Transverse colon (tissue), 4 donors: Measurements from ENCODE around the gene LAMA5. TPM values are rescaled to one million over a fixed set of nuclear protein-coding genes. Genes with fewer than 3 reads are reported as not detected.

Experiments used
- DNase-seq: peaks from one replicate; pipeline ENCODE4 v3.0.0-alpha.2; 2019
- H3K27ac ChIP-seq, 4 donors: fragments of 200-600 bp; sonication (generic); 2 replicates each; pipeline ENCODE4 v1.5.1; 2016 to 2018; ENCODE audit warnings: inconsistent platforms in 4 of 4
- H3K27me3 ChIP-seq: fragments of 200-600 bp; sonication (generic); 2 replicates; pipeline ENCODE4 v1.5.1; 2017; ENCODE audit warnings: inconsistent platforms
- H3K36me3 ChIP-seq, 4 donors: fragments of 200-600 bp; sonication (generic); 2 replicates each; pipeline ENCODE4 v1.5.1; 2017 to 2019; ENCODE audit warnings: inconsistent platforms in 4 of 4
- H3K4me1 ChIP-seq, 4 donors: fragments of 200-600 bp; sonication (generic); 2 replicates each; pipeline ENCODE4 v1.5.1; 2017 to 2020; ENCODE audit warnings: inconsistent platforms in 4 of 4
- H3K4me3 ChIP-seq, 4 donors: fragments of 200-600 bp; sonication (generic); 1 replicate in 1 of 4; 2 replicates in 3 of 4; pipeline versions ENCODE4 v1.5.1 to v1.6.1; 2017 to 2019; ENCODE audit warnings: inconsistent platforms in 4 of 4
- H3K9me3 ChIP-seq, 2 donors: fragments of 200-600 bp; sonication (generic); 2 replicates each; pipeline ENCODE4 v1.5.1; 2017 to 2019; ENCODE audit warnings: inconsistent platforms in 2 of 2
- EP300 ChIP-seq: sonication (generic); formaldehyde crosslinking; IDR thresholded peaks from one replicate; pipeline ENCODE4 v1.6.1; 2017; ENCODE audit warnings: antibody characterized with exemption, low read depth
- POLR2A ChIP-seq: fragments of 450-650 bp; IDR thresholded peaks from one replicate; pipeline ENCODE4 v1.6.1; 2016; ENCODE audit warnings: antibody characterized with exemption, mild to moderate bottlenecking, moderate library complexity
- POLR2AphosphoS5 ChIP-seq, 3 donors: sonication (generic); formaldehyde crosslinking; IDR thresholded peaks; one replicate each; pipeline ENCODE4 v1.6.1; 2016; ENCODE audit warnings: antibody characterized with exemption in 3 of 3
- WGBS, 2 donors: methylation state at CpG; one replicate each; pipeline ENCODE4 v1.1.5; 2018; ENCODE audit warnings: low coverage in 1 of 2; 5-methylcytosine and 5-hydroxymethylcytosine counted together
- in situ Hi-C, 4 donors: fragments of 200-750 bp; cut with MboI; loops; one replicate each; pipeline versions ENCODE4 v1.15.0 to v1.15.1; 2017; ENCODE audit warnings: low sequenced_read_pairs in 3 of 4, low pct_ligation_motif_present in 1 of 4, low pct_unique_long_range_greater_than_20kb in 1 of 4
- intact Hi-C: fragments of 100-400 bp; cut with DNase I; formaldehyde crosslinking; loops from one replicate; pipeline ENCODE4 v1.15.1; 2023; ENCODE audit warnings: low total_unique reads
- total RNA-seq, 4 donors: library from RNA; depleted of rRNA; stranded (reverse); fragments of >200 nt; gene quantifications; one replicate each; pipeline ENCODE4 v1.1.0, GENCODE V29; 2016
- TF ChIP-seq, protein P1 (sequence below), 5 experiments: fragments of 200-600 bp in 3 of 5; fragments of 450-650 bp in 2 of 5; sonication (generic) in 3 of 5; IDR thresholded peaks; 1 replicate in 2 of 5; 2 replicates in 3 of 5; pipeline ENCODE4 v1.5.1; 2016 to 2017; ENCODE audit warnings: antibody characterized with exemption in 5 of 5, inconsistent platforms in 3 of 5, mild to moderate bottlenecking in 2 of 5, moderate library complexity in 1 of 5

The LAMA5 gene
- total RNA-seq, 4 donors from 2014 or later, result 33.2 to 269 (median 91.3) TPM

- Histone ChIP-seq H3K4me3 (peak overlapping the region in 1 of 4 donors; percentile 8), H3K4me1 (peaks cover 57 to 82% (median 63%) of the 10 kb centered on the region in 4 donors), H3K27me3 (no peaks in the 10 kb centered on the region), H3K27ac (peak overlapping the region; percentile 81 to 88 (median 84)), H3K36me3 (no peaks in the 10 kb centered on the region), H3K9me3 (no peaks in the 10 kb centered on the region)
- TF ChIP-seq POLR2AphosphoS5 (IDR thresholded peaks at IDR 0.05) (no peak), EP300 (no peak), POLR2A (no peak)
- TF ChIP-seq, protein P1, sequence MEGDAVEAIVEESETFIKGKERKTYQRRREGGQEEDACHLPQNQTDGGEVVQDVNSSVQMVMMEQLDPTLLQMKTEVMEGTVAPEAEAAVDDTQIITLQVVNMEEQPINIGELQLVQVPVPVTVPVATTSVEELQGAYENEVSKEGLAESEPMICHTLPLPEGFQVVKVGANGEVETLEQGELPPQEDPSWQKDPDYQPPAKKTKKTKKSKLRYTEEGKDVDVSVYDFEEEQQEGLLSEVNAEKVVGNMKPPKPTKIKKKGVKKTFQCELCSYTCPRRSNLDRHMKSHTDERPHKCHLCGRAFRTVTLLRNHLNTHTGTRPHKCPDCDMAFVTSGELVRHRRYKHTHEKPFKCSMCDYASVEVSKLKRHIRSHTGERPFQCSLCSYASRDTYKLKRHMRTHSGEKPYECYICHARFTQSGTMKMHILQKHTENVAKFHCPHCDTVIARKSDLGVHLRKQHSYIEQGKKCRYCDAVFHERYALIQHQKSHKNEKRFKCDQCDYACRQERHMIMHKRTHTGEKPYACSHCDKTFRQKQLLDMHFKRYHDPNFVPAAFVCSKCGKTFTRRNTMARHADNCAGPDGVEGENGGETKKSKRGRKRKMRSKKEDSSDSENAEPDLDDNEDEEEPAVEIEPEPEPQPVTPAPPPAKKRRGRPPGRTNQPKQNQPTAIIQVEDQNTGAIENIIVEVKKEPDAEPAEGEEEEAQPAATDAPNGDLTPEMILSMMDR (IDR thresholded peaks at IDR 0.05), result no peak
- 60 to 62% methylated on average over 2 to 14 of the region's 17 CpGs for WGBS, 2 donors
- DNase-seq, result no peak
- in situ Hi-C loops (no loop called here), intact Hi-C loops (no loop called here)
Observed at GRCh38 chr20:62356589-62357186, 10.4 kb downstream of the LAMA5 start.

GRCh38 chr20:62355878-62356588 is 11.1 kb downstream of the LAMA5 start:
- Histone ChIP-seq H3K9me3 (no peaks in the 10 kb centered on the region), H3K27me3 (no peaks in the 10 kb centered on the region), H3K4me1 (peaks cover 54 to 76% (median 59%) of the 10 kb centered on the region in 4 donors), H3K4me3 (peak overlapping the region in 1 of 4 donors; percentile 8), H3K27ac (peak overlapping the region; percentile 81 to 88 (median 84)), H3K36me3 (no peaks in the 10 kb centered on the region)
- no peak for TF ChIP-seq POLR2A
- no peak for TF ChIP-seq EP300
- TF ChIP-seq, protein P1 (IDR thresholded peaks at IDR 0.05), result no peak
- TF ChIP-seq POLR2AphosphoS5 (IDR thresholded peaks at IDR 0.05), result peak in 1 of 3 donors; percentile 10
- WGBS, 2 donors, result 57% methylated on average over 28 of the region's 29 CpGs; no CpG with 5 or more reads in 1 of the 2 donors
- intact Hi-C loops (no loop called here), in situ Hi-C loops (no loop called here)
- DNase-seq, result no peak

GRCh38 chr20:62355516-62355877 is 11.6 kb downstream of the LAMA5 start:
- Histone ChIP-seq H3K4me1 (peaks cover 50 to 71% (median 54%) of the 10 kb centered on the region in 4 donors), H3K9me3 (no peaks in the 10 kb centered on the region), H3K27me3 (no peaks in the 10 kb centered on the region), H3K36me3 (no peaks in the 10 kb centered on the region), H3K4me3 (no peak overlapping the region), H3K27ac (peak overlapping the region; percentile 81 to 88 (median 84))
- in situ Hi-C loops (no loop called here), intact Hi-C loops (no loop called here)
- WGBS, 2 donors, result 32% methylated on average over 11 of the region's 11 CpGs; no CpG with 5 or more reads in 1 of the 2 donors
- TF ChIP-seq POLR2A, result no peak
- TF ChIP-seq EP300, result no peak
- TF ChIP-seq, protein P1 (IDR thresholded peaks at IDR 0.05), result no peak
- TF ChIP-seq POLR2AphosphoS5 (IDR thresholded peaks at IDR 0.05), result no peak
- DNase-seq, result no peak

- intact Hi-C loops (no loop called here), in situ Hi-C loops (no loop called here)
- no peaks in the 10 kb centered on the region for H3K9me3 ChIP-seq
- peaks cover 50 to 74% (median 55%) of the 10 kb centered on the region in 4 donors for H3K4me1 ChIP-seq
- 65 to 100% methylated on average over 2 to 15 of the region's 16 CpGs for WGBS, 2 donors
- H3K36me3 ChIP-seq, result no peaks in the 10 kb centered on the region
- H3K27me3 ChIP-seq, result no peaks in the 10 kb centered on the region
- peak overlapping the region; percentile 81 to 88 (median 84) for H3K27ac ChIP-seq
- DNase-seq, result no peak
- no peak for TF ChIP-seq POLR2A
- H3K4me3 ChIP-seq, result no peak overlapping the region
Observed at GRCh38 chr20:62354811-62355341, 12.2 kb downstream of the LAMA5 start.
